ENCODE measurements around the gene RNASET2.

DNA sequence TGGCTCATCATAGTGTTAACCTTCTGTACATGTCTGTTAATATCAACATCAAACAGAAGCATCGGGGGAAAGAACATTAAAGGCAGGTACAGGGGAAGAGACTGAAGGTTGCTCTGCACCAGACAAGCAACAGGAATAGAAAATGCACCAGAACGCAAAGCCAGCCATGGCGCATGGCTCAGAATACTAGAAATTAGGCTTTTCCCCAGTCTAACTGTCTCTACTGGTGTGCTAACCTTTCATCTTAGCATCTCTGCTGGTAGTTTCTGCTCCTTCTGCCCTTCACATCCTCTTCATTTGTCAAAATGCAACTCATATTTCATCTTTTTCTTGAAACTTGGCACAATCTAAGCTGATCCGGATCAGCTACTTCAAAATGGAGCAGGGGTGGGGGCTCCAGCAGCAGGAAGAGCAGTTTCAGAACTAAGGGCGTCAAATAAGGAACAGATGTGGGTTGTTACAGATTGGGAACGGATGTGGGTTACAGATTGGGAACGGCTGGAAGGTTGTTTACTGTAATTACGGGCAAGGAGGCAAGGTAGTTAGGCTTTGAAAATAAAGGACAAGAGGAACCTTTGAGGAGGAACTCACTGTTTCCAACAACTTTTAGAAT lies 13.1 kb upstream of the RNASET2 start:
- TF ChIP-seq, protein P1, sequence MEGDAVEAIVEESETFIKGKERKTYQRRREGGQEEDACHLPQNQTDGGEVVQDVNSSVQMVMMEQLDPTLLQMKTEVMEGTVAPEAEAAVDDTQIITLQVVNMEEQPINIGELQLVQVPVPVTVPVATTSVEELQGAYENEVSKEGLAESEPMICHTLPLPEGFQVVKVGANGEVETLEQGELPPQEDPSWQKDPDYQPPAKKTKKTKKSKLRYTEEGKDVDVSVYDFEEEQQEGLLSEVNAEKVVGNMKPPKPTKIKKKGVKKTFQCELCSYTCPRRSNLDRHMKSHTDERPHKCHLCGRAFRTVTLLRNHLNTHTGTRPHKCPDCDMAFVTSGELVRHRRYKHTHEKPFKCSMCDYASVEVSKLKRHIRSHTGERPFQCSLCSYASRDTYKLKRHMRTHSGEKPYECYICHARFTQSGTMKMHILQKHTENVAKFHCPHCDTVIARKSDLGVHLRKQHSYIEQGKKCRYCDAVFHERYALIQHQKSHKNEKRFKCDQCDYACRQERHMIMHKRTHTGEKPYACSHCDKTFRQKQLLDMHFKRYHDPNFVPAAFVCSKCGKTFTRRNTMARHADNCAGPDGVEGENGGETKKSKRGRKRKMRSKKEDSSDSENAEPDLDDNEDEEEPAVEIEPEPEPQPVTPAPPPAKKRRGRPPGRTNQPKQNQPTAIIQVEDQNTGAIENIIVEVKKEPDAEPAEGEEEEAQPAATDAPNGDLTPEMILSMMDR (IDR thresholded peaks at IDR 0.05), result no peak
- TF ChIP-seq SMC3 (IDR thresholded peaks at IDR 0.05) (no peak), MAZ (IDR thresholded peaks at IDR 0.05; ENCODE audit: borderline replicate concordance, low read depth, low read length) (no peak), EP300 (IDR thresholded peaks at IDR 0.05) (no peak), POLR2A (IDR thresholded peaks at IDR 0.05; ENCODE audit: low read length) (no peak), POLR2AphosphoS2 (conservative IDR thresholded peaks at IDR 0.05; ENCODE audit: low read length) (no peak), CEBPB (IDR thresholded peaks at IDR 0.05) (no peak), ZFP36 (IDR thresholded peaks at IDR 0.05; ENCODE audit: borderline replicate concordance, partially characterized antibody) (no peak), HDAC2 (IDR thresholded peaks at IDR 0.05) (no peak)
- TF ChIP-seq, protein P2, sequence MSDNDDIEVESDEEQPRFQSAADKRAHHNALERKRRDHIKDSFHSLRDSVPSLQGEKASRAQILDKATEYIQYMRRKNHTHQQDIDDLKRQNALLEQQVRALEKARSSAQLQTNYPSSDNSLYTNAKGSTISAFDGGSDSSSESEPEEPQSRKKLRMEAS (IDR thresholded peaks at IDR 0.05), result no peak

Measured in A549 (cell line).